Endometrial microvascular endothelial cells (primary cell): ENCODE data around the gene DPY19L3. TPM values are rescaled to one million over a fixed set of nuclear protein-coding genes. Genes with fewer than 3 reads are reported as not detected.
"Not testable (repeated sequence)": the region's sequence is repeated elsewhere in the genome, so short reads cannot be mapped to it uniquely, and the experiment has no call there.

Experiments
- in situ Hi-C: cut with HindIII; loops from 2 replicates; pipeline ENCODE4 v1.10.0; 2017; ENCODE audit warnings: low sequenced_read_pairs, low pct_unique_long_range_greater_than_20kb; ENCODE audit errors: inconsistent ontology term
- total RNA-seq: library from RNA; depleted of rRNA; stranded (reverse); fragments of >200 nt; gene quantifications from one replicate; pipeline ENCODE4 v1.2.3, GENCODE V29; 2015; ENCODE audit errors: inconsistent ontology term

DPY19L3 gene
- total RNA-seq, 1 donor from 2014 or later, result 19.9 TPM

GRCh38 chr19:32388393-32388855 is 17.1 kb upstream of the DPY19L3 start:
- in situ Hi-C loops, result no loop called here

GRCh38 chr19:32392901-32393300 is 12.7 kb upstream of the DPY19L3 start:
- in situ Hi-C loops, result no loop called here

GRCh38 chr19:32396046-32396652 is 9.4 kb upstream of the DPY19L3 start:
- in situ Hi-C loops, result no loop called here

- in situ Hi-C loops, result no loop called here
These were observed 7.9 kb upstream of the DPY19L3 start for GRCh38 chr19:32397671-32398101.

GRCh38 chr19:32401992-32402391 is 3.6 kb upstream of the DPY19L3 start:
- in situ Hi-C loops, result no loop called here

DNA sequence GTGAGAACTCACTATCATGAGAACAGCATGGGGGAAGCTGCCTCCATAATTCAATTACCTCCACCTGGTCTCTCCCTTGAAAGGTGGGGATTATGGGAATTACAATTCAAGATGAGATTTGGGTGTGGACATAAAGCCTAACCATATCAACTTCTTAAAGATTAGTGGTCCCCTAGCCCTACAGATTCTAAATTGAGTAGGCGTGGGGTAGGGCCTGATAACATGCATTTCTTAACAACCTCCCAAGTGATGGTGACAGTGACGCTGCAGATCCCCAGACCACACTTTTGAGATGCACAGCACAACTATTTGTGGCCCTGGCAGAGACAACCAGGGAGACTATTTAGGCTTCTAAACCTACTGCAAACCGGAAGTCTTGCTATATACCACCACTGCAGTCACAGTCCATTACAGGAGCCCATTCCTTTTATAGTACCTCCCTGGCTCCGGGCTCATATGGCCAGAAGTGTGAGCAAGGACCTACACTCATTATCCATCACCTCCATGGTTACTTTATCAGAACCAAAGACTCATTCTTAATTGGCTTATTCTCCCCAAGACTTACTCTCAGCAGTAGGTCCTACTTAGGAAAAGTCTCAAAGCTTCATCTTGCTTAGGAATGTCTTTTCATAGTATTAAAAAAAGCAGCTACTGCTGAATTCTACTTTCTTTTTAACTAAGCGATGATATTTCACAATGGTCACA is 2.1 kb upstream of the DPY19L3 start:
- in situ Hi-C loops, result no loop called here

DNA sequence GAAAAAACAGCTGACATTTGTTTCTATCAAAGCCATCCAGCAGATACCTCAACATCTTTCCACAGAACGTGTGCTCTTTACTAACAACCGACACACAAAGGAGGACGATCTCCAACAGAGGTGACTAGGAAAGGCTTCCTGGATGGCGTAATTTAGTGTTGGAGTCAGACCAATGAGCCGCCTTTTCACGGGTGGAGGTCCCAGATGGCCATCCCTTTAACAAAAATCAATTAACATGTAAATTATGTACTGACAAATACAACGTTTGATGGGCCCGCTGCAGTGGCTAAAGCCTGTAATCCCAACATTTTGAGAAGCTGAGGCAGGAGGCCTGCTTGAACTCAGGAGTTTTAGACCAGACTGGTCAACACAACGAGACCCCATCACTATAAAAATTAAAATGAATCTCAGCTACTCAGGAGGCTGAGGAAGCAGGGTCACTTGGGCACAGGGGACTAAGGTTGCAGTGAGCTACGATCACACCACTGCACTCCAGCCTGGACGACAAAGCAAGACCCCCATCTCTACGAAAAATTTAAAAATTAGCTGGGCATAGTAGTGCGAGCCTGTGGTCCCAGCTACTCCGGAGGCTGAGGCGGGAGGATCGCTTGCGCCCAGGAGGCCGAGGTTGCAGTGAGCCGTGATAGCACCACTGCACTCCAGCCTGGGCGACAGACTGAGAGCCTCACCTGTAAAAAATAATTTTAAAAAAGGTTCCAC is 1.2 kb upstream of the DPY19L3 start:
- in situ Hi-C loops, result no loop called here

DNA sequence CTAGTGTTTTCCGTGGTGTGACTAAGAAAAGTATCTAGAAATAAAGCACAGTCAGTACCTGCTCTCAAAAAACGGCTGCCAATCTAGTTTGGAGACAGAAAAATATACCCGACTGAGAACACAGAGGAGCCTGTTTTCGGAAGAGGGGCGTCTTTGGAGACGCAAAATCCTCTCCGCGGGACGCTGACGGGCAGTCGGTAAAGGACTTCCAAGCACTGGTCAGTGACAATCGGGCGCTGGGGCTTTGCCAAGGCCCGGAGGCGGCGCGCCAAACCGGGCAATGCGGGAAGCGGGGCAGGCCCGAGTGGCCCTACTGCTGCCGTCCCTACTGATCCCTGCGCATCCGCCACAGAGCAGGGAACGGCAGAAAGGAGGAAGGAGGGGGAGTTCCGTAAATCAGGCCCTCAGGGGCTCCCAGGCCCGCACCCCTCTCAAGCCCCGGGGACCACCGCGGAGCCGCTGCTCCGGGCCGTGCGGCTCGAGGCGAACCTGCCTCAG is 588 bp upstream of the DPY19L3 start:
- in situ Hi-C loops, result no loop called here

- in situ Hi-C loops, result no loop called here
These were observed 812 bp downstream of the DPY19L3 start for GRCh38 chr19:32406161-32407003.

DNA sequence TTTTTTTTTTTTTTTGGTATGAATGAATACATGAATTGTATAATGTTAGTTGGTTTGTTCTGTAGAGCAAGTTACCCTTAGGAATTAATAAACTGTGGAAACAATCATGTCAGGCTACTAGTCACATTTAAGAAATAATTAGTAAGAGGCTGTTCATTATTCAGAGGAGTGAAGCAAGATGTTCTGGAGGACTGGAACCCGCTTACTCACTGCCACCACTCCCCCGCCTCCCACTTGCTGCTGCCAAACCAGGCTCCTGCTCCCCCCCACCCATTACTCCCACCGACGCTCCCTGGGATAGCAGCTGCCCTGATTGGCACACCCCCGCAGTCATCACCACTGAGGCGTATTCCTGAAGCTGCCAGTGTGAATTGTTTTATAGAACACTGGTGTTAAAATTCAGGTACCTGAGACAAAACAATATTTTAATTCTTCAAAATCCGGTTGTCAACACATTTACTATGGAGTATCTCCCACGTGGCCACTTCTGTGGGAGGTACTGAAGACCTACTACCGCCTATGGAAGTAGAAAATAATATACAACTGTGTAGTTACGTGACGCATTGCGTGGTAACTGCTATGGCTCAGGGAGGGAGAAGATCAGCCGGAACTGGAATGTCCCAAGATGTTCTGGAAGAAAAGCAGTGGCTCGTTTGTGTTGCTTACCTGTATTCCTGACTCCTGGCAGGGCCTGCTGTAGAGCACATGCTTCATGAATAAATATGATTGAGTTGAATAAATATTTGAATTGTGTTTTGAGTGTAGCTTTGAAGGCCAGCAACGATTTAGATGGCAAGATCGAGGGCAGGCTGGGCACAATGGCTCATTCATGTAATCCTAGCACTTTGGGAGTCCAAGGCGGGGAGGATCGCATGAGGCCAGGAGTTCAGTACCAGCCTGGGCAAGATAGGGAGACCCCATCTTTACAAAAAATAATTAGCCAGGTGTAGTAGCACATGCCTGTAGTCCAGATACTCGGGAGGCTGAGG is 1.7 kb downstream of the DPY19L3 start:
- in situ Hi-C loops, result no loop called here

DNA sequence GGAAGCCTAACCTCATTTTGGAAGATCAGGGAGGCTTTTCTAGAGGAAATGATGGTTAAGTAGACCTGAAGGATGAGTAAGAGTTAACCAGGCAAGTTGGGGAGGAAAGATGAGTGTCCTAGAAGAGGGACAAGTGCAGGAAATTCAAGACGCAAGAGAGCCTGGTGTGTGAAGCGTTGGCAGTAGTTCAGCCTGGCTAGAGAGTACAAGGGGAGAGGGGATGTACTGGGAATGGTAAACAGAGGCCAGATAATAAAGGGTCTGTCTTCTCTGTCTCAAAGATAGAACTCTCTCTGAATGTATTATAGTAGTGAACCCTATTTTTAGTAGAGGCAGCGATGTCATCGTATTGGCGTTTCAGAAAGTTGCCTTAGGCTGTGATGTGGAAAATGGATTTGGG is 9.7 kb downstream of the DPY19L3 start:
- in situ Hi-C loops, result no loop called here

GRCh38 chr19:32415669-32416068 is 10.1 kb downstream of the DPY19L3 start:
- in situ Hi-C loops, result no loop called here

- in situ Hi-C loops, result no loop called here
These were observed 11.3 kb downstream of the DPY19L3 start for GRCh38 chr19:32416749-32417456.

- in situ Hi-C loops, result no loop called here
These were observed 12.6 kb downstream of the DPY19L3 start for GRCh38 chr19:32418155-32418554.

DNA sequence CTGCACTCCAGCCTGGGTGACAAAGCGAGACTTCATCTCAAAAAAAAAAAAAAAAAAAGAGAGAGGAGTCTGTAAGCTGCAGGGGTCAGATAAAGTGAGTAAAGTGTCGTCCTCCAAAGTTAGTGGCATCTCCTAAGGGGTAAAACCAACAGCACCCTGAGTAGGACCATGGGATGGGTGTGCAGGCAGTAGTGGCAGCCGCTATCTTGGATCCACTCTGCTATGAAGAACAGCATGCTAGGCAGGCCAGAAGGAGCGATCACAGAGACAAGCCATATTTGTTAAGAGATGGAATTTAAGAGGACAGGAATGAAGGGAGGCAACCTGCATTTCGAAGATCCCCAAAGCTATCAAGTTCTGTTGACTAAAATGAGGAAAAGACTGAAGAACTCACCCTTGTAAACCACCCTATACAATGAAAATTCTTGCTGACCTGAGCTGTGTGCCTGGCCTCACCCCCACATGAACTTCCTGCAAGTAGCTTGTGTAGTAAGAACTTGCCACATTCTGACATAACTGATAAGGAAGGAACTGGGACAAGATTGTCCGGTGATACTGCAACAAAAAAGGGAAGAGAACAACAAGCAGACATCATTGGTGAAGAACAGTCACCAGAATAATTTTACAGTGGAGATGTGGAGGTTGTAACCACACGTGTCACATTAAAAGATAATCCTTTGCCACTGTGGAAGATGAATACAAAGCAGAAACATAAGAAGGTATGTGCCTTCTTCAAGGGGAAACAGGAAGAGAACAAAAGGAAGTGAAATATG is 16.2 kb downstream of the DPY19L3 start:
- in situ Hi-C loops, result no loop called here

- in situ Hi-C loops, result no loop called here
These were observed 16.9 kb downstream of the DPY19L3 start for GRCh38 chr19:32422435-32422834.

DNA sequence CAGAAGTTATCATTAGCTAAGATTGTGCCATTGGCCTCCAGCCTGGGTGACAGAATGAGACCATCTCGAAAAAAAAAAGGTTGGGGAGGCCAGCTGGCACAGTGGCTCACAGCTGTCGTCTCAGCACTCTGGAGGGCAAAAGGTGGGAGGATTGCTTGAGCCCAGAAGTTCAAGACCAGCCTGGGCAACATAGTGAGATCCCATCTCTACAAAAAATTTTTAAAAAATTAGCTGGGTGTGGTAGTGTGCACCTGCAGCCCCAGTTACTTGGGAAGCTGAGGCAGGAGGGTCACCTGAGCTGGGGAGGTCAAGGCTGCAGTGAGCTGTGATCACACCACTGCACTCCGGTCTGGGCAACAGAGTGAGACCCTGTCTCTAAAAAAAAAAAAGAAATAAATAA is 18.4 kb downstream of the DPY19L3 start:
- in situ Hi-C loops, result not testable (repeated sequence)
